HEK293 (cell line): ENCODE data around the gene TRIP10.

Source experiments
- EGR2 ChIP-seq: fragments of 450-650 bp; formaldehyde crosslinking; IDR thresholded peaks from 2 replicates; pipeline ENCODE4 v1.5.1; 2016; ENCODE audit warnings: low read depth, missing biosample characterization, missing genetic modification characterization
- KLF7 ChIP-seq: fragments of 450-650 bp; formaldehyde crosslinking; IDR thresholded peaks from 2 replicates; pipeline ENCODE4 v1.5.1; 2016; ENCODE audit warnings: missing biosample characterization, missing genetic modification characterization, borderline replicate concordance
- SCRT1 ChIP-seq: fragments of 450-650 bp; formaldehyde crosslinking; IDR thresholded peaks from 2 replicates; pipeline ENCODE4 v1.5.1; 2016; ENCODE audit warnings: missing biosample characterization, missing genetic modification characterization, borderline replicate concordance
- SCRT2 ChIP-seq: fragments of 450-650 bp; formaldehyde crosslinking; IDR thresholded peaks from 2 replicates; pipeline ENCODE4 v1.5.1; 2016; ENCODE audit warnings: missing biosample characterization, missing genetic modification characterization
- SP7 ChIP-seq: fragments of 450-650 bp; formaldehyde crosslinking; IDR thresholded peaks from 2 replicates; pipeline ENCODE4 v1.5.1; 2016; ENCODE audit warnings: missing biosample characterization, missing genetic modification characterization
- YY2 ChIP-seq: fragments of 450-650 bp; formaldehyde crosslinking; IDR thresholded peaks from 2 replicates; pipeline ENCODE4 v1.5.1; 2016; ENCODE audit warnings: missing biosample characterization, missing genetic modification characterization
- ZFHX2 ChIP-seq: fragments of 450-650 bp; formaldehyde crosslinking; conservative IDR thresholded peaks from 2 replicates; pipeline ENCODE4 v1.5.1; 2016; ENCODE audit warnings: missing biosample characterization, missing genetic modification characterization
- ZNF221 ChIP-seq: fragments of 450-650 bp; formaldehyde crosslinking; IDR thresholded peaks from 2 replicates; pipeline ENCODE4 v1.5.1; 2017; ENCODE audit warnings: missing biosample characterization, missing genetic modification characterization, borderline replicate concordance
- ZNF335 ChIP-seq: fragments of 450-650 bp; formaldehyde crosslinking; conservative IDR thresholded peaks from 2 replicates; pipeline ENCODE4 v1.5.1; 2016; ENCODE audit warnings: missing biosample characterization, missing genetic modification characterization
- ZNF362 ChIP-seq: fragments of 450-650 bp; formaldehyde crosslinking; IDR thresholded peaks from 2 replicates; pipeline ENCODE4 v1.5.1; 2016; ENCODE audit warnings: missing biosample characterization, missing genetic modification characterization
- ZNF561 ChIP-seq: fragments of 450-650 bp; IDR thresholded peaks from 2 replicates; pipeline ENCODE4 v1.5.1; 2018; ENCODE audit warnings: missing biosample characterization, missing genetic modification characterization, borderline replicate concordance
- ZNF610 ChIP-seq: fragments of 450-650 bp; formaldehyde crosslinking; IDR thresholded peaks from 2 replicates; pipeline ENCODE4 v1.5.1; 2016; ENCODE audit warnings: missing biosample characterization, missing genetic modification characterization, borderline replicate concordance
- ZNF747 ChIP-seq: fragments of 450-650 bp; formaldehyde crosslinking; IDR thresholded peaks from 2 replicates; pipeline ENCODE4 v1.5.1; 2016; ENCODE audit warnings: missing biosample characterization, missing genetic modification characterization
- ZNF776 ChIP-seq: fragments of 450-650 bp; formaldehyde crosslinking; IDR thresholded peaks from 2 replicates; pipeline ENCODE4 v1.5.0; 2017; ENCODE audit warnings: missing biosample characterization, missing genetic modification characterization, borderline replicate concordance
- ZNF791 ChIP-seq: fragments of 450-650 bp; formaldehyde crosslinking; IDR thresholded peaks from 2 replicates; pipeline ENCODE4 v1.5.1; 2016; ENCODE audit warnings: missing biosample characterization, missing genetic modification characterization
- TF ChIP-seq, protein P1 (sequence below): fragments of 450-650 bp; formaldehyde crosslinking; IDR thresholded peaks from 2 replicates; pipeline ENCODE4 v1.5.1; 2016; ENCODE audit warnings: missing biosample characterization, missing genetic modification characterization
- TF ChIP-seq, protein P2 (sequence below): fragments of 450-650 bp; formaldehyde crosslinking; IDR thresholded peaks from 2 replicates; pipeline ENCODE4 v1.5.1; 2017; ENCODE audit warnings: missing biosample characterization, missing genetic modification characterization
- TF ChIP-seq, protein P3 (sequence below): fragments of 450-650 bp; formaldehyde crosslinking; IDR thresholded peaks from 2 replicates; pipeline ENCODE4 v1.5.1; 2016; ENCODE audit warnings: missing biosample characterization, missing genetic modification characterization, low read depth
- TF ChIP-seq, protein P4 (sequence below): fragments of 450-650 bp; formaldehyde crosslinking; optimal IDR thresholded peaks from 2 replicates; pipeline ENCODE3; 2016; ENCODE audit warnings: missing biosample characterization, mild to moderate bottlenecking, missing genetic modification characterization
- TF ChIP-seq, protein P5 (sequence below): fragments of 450-650 bp; formaldehyde crosslinking; IDR thresholded peaks from 2 replicates; pipeline ENCODE4 v1.5.1; 2016; ENCODE audit warnings: missing biosample characterization, missing genetic modification characterization
- TF ChIP-seq, protein P6 (sequence below): fragments of 450-650 bp; formaldehyde crosslinking; IDR thresholded peaks from 2 replicates; pipeline ENCODE4 v1.5.1; 2016; ENCODE audit warnings: missing biosample characterization, missing genetic modification characterization
- TF ChIP-seq, protein P7 (sequence below): fragments of 450-650 bp; formaldehyde crosslinking; IDR thresholded peaks from 2 replicates; pipeline ENCODE4 v1.5.1; 2016; ENCODE audit warnings: missing biosample characterization, missing genetic modification characterization
- TF ChIP-seq, protein P8 (sequence below): fragments of 450-650 bp; formaldehyde crosslinking; IDR thresholded peaks from 2 replicates; pipeline ENCODE4 v1.5.1; 2016; ENCODE audit warnings: missing biosample characterization, missing genetic modification characterization

Gene TRIP10

GRCh38 chr19:6767357-6768235, 28.1 kb downstream of the TRIP10 start, which contains the start of gene SH2D3A (continued):
- TF ChIP-seq, protein P1, sequence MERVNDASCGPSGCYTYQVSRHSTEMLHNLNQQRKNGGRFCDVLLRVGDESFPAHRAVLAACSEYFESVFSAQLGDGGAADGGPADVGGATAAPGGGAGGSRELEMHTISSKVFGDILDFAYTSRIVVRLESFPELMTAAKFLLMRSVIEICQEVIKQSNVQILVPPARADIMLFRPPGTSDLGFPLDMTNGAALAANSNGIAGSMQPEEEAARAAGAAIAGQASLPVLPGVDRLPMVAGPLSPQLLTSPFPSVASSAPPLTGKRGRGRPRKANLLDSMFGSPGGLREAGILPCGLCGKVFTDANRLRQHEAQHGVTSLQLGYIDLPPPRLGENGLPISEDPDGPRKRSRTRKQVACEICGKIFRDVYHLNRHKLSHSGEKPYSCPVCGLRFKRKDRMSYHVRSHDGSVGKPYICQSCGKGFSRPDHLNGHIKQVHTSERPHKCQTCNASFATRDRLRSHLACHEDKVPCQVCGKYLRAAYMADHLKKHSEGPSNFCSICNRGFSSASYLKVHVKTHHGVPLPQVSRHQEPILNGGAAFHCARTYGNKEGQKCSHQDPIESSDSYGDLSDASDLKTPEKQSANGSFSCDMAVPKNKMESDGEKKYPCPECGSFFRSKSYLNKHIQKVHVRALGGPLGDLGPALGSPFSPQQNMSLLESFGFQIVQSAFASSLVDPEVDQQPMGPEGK (tag by site-specific recombination): peak; percentile 90
- TF ChIP-seq ZNF335 (tag by site-specific recombination) (peak; percentile 60; the same call in 1 of the 2 replicates), KLF7 (tag by site-specific recombination) (peak; percentile 86), SCRT2 (tag by site-specific recombination) (peak; percentile 47), YY2 (no peak), ZNF362 (peak; percentile 96), ZNF791 (tag by site-specific recombination) (no peak), ZFHX2 (tag by site-specific recombination) (peak; percentile 76), ZNF221 (tag by site-specific recombination) (no peak), ZNF776 (tag by site-specific recombination) (no peak), EGR2 (tag by site-specific recombination) (peak; percentile 68), ZNF561 (tag by site-specific recombination) (0 out of 2 replicates have a peak, but pooled peaks have one; percentile 3), ZNF610 (tag by site-specific recombination) (no peak), SCRT1 (no peak), ZNF747 (no peak), SP7 (tag by site-specific recombination) (no peak)
- TF ChIP-seq, protein P2, sequence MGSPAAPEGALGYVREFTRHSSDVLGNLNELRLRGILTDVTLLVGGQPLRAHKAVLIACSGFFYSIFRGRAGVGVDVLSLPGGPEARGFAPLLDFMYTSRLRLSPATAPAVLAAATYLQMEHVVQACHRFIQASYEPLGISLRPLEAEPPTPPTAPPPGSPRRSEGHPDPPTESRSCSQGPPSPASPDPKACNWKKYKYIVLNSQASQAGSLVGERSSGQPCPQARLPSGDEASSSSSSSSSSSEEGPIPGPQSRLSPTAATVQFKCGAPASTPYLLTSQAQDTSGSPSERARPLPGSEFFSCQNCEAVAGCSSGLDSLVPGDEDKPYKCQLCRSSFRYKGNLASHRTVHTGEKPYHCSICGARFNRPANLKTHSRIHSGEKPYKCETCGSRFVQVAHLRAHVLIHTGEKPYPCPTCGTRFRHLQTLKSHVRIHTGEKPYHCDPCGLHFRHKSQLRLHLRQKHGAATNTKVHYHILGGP (tag by site-specific recombination): no peak
- TF ChIP-seq, protein P3, sequence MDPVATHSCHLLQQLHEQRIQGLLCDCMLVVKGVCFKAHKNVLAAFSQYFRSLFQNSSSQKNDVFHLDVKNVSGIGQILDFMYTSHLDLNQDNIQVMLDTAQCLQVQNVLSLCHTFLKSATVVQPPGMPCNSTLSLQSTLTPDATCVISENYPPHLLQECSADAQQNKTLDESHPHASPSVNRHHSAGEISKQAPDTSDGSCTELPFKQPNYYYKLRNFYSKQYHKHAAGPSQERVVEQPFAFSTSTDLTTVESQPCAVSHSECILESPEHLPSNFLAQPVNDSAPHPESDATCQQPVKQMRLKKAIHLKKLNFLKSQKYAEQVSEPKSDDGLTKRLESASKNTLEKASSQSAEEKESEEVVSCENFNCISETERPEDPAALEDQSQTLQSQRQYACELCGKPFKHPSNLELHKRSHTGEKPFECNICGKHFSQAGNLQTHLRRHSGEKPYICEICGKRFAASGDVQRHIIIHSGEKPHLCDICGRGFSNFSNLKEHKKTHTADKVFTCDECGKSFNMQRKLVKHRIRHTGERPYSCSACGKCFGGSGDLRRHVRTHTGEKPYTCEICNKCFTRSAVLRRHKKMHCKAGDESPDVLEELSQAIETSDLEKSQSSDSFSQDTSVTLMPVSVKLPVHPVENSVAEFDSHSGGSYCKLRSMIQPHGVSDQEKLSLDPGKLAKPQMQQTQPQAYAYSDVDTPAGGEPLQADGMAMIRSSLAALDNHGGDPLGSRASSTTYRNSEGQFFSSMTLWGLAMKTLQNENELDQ (tag by site-specific recombination): no peak
- TF ChIP-seq, protein P4, sequence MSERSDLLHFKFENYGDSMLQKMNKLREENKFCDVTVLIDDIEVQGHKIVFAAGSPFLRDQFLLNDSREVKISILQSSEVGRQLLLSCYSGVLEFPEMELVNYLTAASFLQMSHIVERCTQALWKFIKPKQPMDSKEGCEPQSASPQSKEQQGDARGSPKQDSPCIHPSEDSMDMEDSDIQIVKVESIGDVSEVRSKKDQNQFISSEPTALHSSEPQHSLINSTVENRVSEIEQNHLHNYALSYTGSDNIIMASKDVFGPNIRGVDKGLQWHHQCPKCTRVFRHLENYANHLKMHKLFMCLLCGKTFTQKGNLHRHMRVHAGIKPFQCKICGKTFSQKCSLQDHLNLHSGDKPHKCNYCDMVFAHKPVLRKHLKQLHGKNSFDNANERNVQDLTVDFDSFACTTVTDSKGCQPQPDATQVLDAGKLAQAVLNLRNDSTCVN (tag by site-specific recombination): peak; percentile 19
- TF ChIP-seq, protein P5, sequence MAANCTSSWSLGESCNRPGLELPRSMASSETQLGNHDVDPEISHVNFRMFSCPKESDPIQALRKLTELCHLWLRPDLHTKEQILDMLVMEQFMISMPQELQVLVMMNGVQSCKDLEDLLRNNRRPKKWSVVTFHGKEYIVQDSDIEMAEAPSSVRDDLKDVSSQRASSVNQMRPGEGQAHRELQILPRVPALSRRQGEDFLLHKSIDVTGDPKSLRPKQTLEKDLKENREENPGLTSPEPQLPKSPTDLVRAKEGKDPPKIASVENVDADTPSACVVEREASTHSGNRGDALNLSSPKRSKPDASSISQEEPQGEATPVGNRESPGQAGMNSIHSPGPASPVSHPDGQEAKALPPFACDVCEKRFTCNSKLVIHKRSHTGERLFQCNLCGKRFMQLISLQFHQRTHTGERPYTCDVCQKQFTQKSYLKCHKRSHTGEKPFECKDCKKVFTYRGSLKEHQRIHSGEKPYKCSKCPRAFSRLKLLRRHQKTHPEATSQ (tag by site-specific recombination): no peak
- TF ChIP-seq, protein P6, sequence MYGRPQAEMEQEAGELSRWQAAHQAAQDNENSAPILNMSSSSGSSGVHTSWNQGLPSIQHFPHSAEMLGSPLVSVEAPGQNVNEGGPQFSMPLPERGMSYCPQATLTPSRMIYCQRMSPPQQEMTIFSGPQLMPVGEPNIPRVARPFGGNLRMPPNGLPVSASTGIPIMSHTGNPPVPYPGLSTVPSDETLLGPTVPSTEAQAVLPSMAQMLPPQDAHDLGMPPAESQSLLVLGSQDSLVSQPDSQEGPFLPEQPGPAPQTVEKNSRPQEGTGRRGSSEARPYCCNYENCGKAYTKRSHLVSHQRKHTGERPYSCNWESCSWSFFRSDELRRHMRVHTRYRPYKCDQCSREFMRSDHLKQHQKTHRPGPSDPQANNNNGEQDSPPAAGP (tag by site-specific recombination): 0 out of 2 replicates have a peak, but pooled peaks have one; percentile 44
- TF ChIP-seq, protein P7, sequence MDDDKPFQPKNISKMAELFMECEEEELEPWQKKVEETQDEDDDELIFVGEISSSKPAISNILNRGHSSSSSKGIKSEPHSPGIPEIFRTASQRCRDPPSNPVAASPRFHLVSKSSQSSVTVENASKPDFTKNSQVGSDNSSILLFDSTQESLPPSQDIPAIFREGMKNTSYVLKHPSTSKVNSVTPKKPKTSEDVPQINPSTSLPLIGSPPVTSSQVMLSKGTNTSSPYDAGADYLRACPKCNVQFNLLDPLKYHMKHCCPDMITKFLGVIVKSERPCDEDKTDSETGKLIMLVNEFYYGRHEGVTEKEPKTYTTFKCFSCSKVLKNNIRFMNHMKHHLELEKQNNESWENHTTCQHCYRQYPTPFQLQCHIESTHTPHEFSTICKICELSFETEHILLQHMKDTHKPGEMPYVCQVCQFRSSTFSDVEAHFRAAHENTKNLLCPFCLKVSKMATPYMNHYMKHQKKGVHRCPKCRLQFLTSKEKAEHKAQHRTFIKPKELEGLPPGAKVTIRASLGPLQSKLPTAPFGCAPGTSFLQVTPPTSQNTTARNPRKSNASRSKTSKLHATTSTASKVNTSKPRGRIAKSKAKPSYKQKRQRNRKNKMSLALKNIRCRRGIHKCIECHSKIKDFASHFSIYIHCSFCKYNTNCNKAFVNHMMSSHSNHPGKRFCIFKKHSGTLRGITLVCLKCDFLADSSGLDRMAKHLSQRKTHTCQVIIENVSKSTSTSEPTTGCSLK: no peak
- TF ChIP-seq, protein P8, sequence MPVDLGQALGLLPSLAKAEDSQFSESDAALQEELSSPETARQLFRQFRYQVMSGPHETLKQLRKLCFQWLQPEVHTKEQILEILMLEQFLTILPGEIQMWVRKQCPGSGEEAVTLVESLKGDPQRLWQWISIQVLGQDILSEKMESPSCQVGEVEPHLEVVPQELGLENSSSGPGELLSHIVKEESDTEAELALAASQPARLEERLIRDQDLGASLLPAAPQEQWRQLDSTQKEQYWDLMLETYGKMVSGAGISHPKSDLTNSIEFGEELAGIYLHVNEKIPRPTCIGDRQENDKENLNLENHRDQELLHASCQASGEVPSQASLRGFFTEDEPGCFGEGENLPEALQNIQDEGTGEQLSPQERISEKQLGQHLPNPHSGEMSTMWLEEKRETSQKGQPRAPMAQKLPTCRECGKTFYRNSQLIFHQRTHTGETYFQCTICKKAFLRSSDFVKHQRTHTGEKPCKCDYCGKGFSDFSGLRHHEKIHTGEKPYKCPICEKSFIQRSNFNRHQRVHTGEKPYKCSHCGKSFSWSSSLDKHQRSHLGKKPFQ: peak; percentile 61; the same call in 1 of the 2 replicates
